GM23338 (cell line): ENCODE results near the gene IRF2.

Experiments
- EZH2 ChIP-seq: fragments of 200-600 bp; sonication (generic); IDR thresholded peaks from one replicate; pipeline ENCODE4 v1.8.0; 2017; ENCODE audit warnings: antibody characterized with exemption, mild to moderate bottlenecking, low read depth; ENCODE audit not compliant: unreplicated experiment
- POLR2AphosphoS5 ChIP-seq: IDR thresholded peaks from 2 replicates; pipeline ENCODE4 v1.6.1; 2016; ENCODE audit warnings: antibody characterized with exemption, low read depth
- TF ChIP-seq, protein P1 (sequence below), 2 experiments: fragments of 200-600 bp in 1 of 2; sonication (generic) in 1 of 2; conservative IDR thresholded peaks; 2 replicates each; pipeline versions ENCODE4 v1.5.1 to v1.6.1; 2016 to 2017; ENCODE audit warnings: antibody characterized with exemption in 2 of 2, low read depth in 2 of 2, mild to moderate bottlenecking in 2 of 2, moderate library complexity in 1 of 2

DNA sequence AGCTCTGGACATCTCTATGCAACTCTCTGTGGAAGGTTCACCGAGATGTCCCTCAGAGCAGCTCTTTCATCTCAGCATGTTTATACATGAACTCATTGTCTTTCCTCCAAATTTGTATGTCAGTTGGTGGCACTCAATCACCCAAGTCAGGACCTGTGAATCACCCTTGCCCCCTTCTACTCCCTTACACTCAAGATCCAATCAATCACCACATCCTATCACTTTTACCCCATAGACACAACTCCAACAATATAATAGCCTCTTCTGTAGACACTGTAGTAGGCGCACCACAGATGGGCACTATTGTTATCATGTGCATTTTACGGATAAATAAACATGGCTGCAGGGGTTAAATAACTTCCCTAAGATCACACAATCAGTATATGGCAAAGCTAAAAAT, 41.3 kb upstream of the IRF2 start:
- TF ChIP-seq, protein P1, sequence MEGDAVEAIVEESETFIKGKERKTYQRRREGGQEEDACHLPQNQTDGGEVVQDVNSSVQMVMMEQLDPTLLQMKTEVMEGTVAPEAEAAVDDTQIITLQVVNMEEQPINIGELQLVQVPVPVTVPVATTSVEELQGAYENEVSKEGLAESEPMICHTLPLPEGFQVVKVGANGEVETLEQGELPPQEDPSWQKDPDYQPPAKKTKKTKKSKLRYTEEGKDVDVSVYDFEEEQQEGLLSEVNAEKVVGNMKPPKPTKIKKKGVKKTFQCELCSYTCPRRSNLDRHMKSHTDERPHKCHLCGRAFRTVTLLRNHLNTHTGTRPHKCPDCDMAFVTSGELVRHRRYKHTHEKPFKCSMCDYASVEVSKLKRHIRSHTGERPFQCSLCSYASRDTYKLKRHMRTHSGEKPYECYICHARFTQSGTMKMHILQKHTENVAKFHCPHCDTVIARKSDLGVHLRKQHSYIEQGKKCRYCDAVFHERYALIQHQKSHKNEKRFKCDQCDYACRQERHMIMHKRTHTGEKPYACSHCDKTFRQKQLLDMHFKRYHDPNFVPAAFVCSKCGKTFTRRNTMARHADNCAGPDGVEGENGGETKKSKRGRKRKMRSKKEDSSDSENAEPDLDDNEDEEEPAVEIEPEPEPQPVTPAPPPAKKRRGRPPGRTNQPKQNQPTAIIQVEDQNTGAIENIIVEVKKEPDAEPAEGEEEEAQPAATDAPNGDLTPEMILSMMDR (conservative IDR thresholded peaks at IDR 0.05; ENCODE audit: low read depth in 2 of 2), result no peak
- TF ChIP-seq EZH2, result no peak
- TF ChIP-seq POLR2AphosphoS5, result no peak
